Astrocyte of the hippocampus (primary cell): ENCODE results near the gene MIER2.
"Not testable (repeated sequence)": the region's sequence is repeated elsewhere in the genome, so short reads cannot be mapped to it uniquely, and the experiment has no call there.

Source experiments
- DNase-seq: peaks from one replicate; pipeline ENCODE4 v3.0.0; 2011; ENCODE audit warnings: low read depth, low spot score

The MIER2 gene

GRCh38 chr19:359653-359925, 15.0 kb upstream of the MIER2 start:
- no peak for DNase-seq

DNA sequence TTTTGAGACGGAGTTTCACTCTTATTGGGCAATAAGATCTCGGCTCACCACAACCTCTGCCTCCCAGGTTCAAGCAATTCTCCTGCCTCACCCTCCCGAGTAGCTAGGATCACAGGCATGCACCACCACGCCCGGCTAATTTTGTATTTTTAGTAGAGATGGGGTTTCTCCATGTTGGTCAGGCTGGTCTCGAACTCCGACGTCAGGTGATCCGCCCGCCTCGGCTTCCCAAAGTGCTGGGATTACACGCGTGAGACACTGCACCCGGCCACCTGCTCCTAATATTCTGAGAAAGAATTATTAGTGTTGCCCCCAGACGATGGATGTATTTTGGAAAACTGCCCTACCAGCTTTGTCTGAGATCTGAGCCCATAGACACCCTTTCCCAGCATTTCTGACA, 10.9 kb upstream of the MIER2 start:
- DNase-seq = not testable (repeated sequence)

DNA sequence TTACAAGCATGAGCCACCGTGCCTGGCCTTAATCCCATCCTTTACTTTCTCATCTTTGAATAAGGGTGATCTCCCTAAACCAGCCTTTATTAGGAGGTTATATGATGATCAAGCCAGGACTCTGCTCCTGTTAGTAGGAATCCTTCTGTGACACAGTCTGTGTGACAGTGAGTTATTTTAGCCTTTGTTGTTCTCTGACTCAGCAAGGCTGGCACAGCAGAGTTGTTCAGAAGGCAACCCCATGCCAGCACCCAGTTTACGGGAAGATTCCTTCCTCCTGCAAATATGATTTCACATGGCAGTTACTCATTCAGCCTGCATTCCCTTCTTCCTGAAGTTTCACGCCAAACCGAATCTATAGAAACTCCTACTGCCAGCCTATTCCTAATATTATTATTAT, 10.5 kb upstream of the MIER2 start:
- peak; percentile 33 for DNase-seq

DNA sequence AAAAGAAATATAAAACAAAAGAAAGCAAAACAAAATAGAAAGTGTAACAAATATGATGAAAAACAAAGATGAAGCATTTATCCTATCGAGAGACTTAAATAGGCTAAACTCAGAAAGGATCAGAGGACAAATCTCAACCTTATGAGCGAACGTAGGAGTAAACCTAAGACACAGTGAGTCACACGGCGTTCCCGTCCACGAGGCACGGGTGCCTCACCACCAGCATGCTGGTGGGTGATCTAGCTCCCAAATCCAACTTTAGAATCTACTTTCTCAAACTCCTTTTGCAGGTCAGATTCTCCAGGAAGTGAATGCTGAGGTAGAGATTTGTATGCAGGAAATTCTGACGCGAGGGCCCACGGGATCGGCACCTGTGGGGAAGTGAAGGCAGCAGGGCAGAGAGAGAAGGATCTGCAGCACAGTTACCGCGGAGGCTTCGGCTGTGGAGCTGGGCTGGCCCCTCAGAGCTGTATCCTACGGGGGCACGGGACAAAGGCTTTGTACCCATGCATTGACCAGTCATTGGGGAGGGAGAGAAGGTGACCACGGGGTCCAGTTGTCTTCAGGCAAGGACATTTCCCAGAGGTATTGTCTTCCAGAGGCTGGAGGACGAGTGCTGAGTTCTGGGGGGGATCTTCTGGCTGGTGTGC, 7.5 kb upstream of the MIER2 start:
- DNase-seq = no peak

GRCh38 chr19:347946-348861, 3.6 kb upstream of the MIER2 start:
- DNase-seq = no peak

DNA sequence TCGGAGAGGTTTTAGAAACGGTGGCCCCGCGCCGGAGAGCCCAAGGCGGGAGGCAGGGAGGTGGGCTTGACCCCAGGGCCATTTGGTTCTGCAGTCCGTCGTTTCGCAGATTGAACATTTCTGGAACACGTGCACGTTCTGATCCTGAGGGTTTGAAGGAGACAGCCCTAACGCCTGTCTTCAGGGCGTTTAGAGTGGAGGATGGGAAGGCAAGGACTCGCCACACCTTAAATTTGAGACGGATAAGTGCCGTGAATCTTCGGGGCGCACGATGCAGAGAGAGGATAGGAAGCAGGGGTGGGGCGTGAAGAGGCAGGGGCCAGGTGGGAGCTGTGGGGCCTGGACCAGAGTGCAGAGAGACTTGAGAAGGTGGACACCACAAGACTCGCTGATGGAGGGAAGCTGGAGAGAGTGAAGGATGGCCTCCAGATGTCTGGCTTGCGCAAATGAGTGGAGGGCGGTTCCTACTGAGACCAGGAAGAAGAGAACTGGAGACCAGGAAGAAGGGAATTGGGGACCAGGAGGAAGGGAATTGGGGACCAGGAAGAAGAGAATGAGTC, 804 bp upstream of the MIER2 start:
- no peak for DNase-seq

GRCh38 chr19:343941-344624, 513 bp downstream of the MIER2 start:
- DNase-seq = peak; percentile 57

- DNase-seq = peak; percentile 20
Observed at GRCh38 chr19:343451-343931, 1.1 kb downstream of the MIER2 start.

DNA sequence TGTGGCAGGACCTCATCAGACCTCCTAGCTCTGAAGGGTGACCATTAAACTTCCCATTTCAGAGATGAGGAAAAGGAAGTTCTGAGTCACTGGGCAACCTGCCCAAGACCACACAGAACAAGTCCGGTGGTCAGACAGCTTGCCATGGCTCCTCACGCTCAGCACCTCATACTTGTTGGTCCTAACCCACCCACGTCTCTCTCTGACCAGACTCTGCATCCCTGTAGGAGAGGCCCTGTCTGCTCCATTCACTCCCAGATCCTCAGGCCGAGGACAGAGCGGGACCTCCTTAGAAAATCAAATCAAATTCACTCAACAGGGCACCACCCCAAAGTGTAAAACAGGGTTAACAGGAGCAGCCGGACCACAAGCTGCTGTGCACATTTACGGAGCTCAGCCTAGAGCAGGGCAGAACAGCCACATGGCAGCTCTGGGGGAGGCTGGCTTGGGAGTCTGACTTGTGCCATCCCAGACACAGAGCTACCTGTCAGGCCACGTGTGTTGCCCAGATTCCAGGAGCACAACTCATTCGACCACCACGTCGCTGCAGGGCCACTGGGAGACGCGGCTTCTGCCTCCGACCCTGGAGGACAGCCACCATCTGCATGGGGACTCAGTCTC, 1.7 kb downstream of the MIER2 start:
- peak; percentile 89 for DNase-seq

DNA sequence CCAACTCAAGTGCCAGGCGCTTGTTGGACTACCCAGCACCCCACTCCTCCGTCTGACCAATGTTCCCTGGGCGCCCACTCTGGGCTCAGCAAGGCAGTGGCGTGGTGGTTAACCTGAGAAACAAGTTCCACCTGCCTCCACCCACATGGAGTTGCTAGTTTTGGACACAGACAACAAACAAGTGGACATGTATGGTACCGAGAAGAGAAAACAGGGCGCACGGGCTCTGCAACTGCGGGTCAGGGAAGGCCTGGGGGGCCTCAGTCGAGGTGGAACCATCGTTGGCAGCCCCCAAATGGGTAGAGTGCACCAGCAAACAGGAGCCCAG, 2.5 kb downstream of the MIER2 start:
- no peak for DNase-seq

- no peak for DNase-seq
Observed at GRCh38 chr19:341386-342127, 3.0 kb downstream of the MIER2 start.

GRCh38 chr19:340620-341385, 3.8 kb downstream of the MIER2 start:
- DNase-seq = no peak

DNA sequence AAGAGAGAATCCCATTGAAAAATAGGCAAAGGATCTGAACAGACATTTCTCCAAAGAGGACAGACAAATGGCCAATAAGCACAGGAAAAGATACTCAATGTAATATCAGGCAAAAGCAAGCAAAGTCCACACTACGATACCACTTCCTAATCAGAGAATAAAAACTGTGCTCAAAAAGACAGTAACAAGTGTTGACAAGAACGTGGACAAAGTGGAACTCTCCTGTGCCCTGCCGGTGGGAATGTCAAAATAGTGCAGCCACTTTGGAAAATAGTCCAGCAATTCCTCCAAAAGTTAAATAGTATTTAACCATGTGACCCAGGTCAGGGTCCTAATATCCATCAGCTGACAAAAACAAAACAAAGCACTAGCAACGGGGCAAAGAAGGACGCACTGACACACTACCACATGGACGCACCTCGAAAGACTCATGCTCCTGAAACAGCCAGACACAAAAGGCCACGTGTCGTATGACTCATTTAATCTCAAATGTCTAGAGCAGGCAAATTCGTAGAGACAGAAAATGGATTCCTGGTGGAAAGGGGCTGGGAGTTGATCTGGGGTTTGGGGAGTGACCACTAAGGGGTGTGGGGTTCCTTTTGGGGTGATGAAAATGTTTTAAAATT, 5.2 kb downstream of the MIER2 start:
- peak; percentile 23 for DNase-seq

DNA sequence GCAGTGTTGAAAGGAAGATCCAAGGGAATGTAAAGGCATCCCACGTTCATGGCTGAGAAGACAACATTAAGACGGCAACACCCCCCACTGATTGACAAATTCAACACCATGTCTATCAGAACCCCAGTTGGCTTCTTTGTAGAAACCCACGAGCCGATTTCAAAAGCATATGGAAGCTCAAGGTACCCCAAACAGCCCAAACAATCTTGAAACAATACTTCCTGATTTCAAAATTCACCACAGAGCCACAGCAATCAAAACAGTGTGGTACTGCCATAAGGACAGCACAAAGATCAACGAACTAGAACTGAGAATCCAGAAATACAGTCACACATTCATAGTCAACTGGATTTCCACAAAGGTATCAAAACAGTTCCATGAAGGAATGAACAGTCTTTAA, 6.2 kb downstream of the MIER2 start:
- DNase-seq = no peak

GRCh38 chr19:336067-336614, 8.5 kb downstream of the MIER2 start:
- DNase-seq = no peak

DNA sequence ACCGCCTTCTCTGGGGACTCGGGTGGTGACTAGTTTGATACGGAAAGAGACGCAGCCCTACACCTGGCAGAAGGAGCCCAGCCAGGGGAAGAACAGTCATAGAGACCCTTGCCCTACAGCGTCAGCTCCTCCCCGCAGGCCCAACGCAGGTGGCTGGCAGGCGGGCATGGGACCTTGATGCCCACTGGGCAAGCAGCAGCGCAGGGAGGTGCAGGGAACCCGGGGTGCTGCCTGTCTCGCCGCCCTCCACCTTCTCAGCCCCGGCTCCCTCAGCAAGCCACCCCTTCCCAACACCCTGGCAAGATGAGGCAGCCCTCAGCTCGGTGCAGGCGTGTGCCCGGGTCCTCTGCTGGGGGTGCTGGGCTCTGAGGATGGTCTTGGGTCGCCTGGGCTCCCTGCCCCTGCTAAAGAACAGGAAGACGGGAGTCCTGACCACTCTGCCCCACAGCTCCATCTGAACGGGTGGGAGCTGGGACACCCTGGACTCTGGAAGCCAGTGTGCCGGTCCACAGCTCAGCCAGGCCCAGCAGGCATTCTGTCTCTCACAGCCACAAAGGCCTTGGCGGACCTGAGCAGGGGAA, 9.0 kb downstream of the MIER2 start:
- DNase-seq = no peak

DNA sequence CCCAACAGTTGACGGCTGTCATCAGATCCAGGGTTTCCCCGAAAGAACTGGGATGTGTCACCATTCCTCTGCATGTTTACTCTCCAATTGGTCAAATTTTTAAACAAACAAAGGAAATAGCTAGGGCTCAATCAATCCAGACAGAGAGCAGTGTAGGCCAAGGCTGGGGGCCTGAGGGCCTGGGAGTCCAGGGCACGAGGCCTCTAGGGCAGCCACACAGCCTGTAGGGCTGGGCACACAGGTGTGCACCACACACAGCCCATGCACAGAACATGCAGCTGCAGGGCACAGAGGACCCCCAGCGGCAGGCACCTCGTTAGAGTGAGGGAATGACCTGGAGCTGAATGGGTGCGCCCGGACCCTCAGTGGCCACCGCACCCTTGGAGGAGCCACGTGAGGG, 9.5 kb downstream of the MIER2 start:
- no peak for DNase-seq

GRCh38 chr19:334296-335071, 10.1 kb downstream of the MIER2 start:
- no peak for DNase-seq

DNA sequence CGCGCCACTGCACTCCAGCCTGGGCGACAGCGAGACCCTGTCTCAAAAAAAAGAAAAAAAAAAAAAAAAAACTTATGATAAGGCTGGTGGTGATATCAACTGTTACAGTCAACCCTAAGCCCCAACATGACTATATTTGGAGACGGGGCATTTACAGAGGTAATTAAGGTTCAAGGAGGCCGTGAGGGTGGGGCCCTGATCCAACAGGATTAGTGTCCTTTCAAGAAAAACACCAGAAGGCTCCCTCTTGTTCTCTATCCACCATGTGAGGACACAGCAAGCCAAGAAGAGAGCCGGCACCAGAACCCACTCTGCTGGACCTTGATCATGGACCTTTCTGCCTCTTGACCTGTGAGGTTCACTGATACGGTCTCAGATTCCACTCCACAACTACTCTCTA, 14.1 kb downstream of the MIER2 start:
- no peak for DNase-seq
